Hindlimb muscle (tissue), 1 donor: ENCODE results near the gene TRAF7. TPM values are rescaled to one million over a fixed set of nuclear protein-coding genes. Genes with fewer than 3 reads are reported as not detected.
"Not testable (repeated sequence)": the region's sequence is repeated elsewhere in the genome, so short reads cannot be mapped to it uniquely, and the experiment has no call there.

Experiments used
- DNase-seq: peaks from one replicate; pipeline ENCODE4 v3.0.0-alpha.2; 2013
- polyA plus RNA-seq: library from polyadenylated mRNA; unstranded; fragments of 120-200 nt; gene quantifications from one replicate; pipeline ENCODE4 v1.2.1, GENCODE V29; 2013; ENCODE audit not compliant: insufficient read length

Gene TRAF7
- polyA plus RNA-seq, 1 donor, result 46.7 TPM

- DNase-seq, result not testable (repeated sequence)
Measured at GRCh38 chr16:2203119-2203688, 47.6 kb downstream of the TRAF7 start.

DNA sequence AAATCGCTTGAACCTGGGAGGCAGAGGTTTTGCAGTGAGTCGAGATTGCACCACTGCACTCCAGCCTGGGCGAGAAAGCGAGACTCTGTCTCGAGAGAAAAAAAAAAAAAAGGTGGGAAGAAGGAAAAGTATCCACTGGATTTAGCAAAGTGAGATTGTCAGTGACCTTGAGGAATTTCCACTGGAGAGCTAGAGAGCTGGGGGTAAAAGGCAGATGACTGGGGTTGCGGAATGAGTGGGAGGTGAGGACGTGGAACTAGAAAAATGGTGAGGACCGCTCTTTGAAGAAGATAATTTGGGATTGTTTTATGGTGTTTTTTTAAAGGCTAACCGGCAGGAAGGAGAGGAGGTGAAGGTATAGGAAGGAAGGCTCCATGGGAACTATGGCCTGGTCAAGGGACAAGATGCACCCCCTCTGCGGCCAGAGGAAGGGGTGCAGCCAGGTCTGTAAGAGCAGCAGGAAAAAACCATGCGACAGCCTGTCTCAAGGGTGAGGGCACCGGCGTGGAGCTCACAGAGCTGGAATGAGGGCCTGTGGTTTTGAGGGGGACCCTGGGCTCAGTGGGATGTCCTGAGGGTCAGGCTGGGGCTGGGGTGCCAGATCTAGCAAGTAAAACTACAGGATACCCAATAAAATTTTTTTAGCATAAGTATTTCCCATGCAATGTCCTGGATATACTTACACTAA lies 49.0 kb downstream of the TRAF7 start:
- no peak for DNase-seq

DNA sequence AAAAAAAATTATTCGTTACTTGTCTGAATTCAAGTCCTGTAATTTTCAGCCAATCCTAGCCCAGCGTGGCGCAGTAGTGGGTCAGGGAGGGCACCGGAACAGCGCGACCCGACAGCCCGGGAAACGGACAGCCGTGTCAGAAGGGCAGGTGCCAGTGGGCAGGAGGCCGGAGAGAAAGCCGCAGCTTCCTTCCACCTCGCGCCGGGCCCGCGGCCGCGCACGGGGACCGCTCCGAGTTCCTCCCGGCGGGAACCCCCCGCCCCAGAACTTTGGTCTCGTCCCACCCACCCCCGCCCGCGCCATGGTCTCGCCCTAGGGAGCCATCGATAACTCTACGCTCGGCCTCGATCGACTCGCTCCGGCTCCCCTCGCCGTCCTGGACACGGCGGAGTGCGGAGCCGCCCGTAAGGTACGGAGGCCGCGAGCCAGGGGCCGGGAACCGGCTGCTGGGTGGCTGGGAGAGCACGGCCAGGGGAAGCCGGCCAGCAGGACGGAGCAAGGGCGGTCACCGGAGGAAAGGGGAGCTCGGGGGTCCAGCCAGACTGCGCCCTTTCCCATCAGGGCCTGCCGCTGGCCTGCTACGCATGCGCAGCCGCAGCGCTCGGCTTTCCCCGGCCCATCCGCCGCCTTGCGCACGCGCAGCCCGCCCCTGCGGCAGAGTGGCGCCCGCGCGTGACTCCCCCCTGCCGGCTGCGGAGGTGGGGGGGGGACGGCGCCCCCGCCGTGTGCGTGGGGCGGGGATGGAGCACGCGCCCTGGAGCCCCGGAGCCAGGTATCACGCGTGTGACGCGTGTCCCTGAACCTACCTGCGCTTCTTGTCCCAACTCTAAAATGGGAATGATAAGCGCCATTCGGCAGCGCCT lies 49.8 kb downstream of the TRAF7 start, which contains the start of gene MLST8:
Gene MLST8, plus strand, starts transcription at position 351 of the 863 bp plus-strand sequence. CDS start 632 bp downstream, outside the sequence.
- peak; percentile 93 for DNase-seq

DNA sequence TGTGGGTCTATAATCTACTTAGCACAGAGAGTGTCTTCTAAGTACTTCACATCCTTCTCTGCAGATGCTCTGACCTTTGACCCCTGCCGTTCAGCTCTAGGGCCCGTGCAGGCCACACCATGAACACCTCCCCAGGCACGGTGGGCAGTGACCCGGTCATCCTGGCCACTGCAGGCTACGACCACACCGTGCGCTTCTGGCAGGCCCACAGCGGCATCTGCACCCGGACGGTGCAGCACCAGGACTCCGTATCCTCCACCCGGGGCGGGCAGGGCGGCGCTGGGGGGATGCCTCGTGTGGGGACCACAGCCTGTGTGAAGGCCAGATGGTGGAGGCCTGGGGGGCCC lies 50.4 kb downstream of the TRAF7 start:
- no peak for DNase-seq

DNA sequence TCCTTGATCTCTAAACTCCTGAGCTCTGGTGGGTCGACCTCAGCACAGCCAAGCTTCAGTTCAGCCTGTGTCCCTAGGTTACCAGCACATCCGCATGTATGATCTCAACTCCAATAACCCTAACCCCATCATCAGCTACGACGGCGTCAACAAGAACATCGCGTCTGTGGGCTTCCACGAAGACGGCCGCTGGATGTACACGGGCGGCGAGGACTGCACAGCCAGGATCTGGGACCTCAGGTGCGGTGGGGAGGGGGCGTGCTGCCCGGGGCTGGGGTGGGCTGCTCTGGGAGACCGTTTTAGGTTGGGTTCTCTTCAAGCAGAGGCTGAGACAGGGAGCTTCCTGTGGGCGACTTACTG lies 50.8 kb downstream of the TRAF7 start:
- no peak for DNase-seq

DNA sequence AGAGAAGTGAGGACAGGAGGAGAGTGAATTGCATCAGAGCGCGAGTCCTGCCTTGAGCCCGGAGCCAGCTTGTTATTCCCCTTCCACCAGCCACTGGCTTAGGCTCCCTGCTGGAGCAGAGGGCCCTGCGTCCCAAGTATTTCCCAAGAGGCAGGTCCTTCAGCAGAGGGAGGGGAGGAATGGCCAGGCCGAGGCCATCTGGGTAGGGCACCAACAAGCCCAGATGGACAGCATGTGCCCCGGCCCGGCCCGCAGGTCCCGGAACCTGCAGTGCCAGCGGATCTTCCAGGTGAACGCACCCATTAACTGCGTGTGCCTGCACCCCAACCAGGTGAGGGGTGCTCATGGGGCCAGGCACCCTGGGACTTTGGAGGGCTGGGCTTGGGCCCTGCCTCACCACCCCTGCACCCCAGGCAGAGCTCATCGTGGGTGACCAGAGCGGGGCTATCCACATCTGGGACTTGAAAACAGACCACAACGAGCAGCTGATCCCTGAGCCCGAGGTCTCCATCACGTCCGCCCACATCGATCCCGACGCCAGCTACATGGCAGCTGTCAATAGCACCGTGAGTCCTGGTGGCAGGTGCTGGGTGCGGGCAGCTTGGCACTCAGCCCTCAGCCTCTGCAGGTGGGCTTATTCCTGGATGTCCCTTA lies 51.3 kb downstream of the TRAF7 start:
- no peak for DNase-seq

GRCh38 chr16:2207872-2208271 lies 52.3 kb downstream of the TRAF7 start:
- no peak for DNase-seq

- DNase-seq, result no peak
Measured at GRCh38 chr16:2208308-2208707, 52.7 kb downstream of the TRAF7 start.

DNA sequence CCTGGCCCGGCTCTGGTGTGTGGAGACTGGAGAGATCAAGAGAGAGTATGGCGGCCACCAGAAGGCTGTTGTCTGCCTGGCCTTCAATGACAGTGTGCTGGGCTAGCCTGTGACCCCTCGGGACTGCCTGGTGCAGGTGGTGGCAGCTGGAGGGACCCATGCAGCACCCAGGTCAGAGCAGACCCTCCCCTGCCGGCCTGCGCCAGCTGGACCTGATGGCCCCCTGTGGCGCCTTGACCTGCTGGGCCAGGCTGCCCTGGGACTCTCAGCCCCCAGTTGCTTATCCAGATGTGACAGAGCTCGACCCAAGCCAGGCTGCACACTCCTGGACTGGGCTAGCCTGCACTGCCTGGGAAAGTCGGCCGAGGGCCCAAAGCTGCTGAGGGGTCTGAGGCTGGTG lies 53.2 kb downstream of the TRAF7 start:
- no peak for DNase-seq

DNA sequence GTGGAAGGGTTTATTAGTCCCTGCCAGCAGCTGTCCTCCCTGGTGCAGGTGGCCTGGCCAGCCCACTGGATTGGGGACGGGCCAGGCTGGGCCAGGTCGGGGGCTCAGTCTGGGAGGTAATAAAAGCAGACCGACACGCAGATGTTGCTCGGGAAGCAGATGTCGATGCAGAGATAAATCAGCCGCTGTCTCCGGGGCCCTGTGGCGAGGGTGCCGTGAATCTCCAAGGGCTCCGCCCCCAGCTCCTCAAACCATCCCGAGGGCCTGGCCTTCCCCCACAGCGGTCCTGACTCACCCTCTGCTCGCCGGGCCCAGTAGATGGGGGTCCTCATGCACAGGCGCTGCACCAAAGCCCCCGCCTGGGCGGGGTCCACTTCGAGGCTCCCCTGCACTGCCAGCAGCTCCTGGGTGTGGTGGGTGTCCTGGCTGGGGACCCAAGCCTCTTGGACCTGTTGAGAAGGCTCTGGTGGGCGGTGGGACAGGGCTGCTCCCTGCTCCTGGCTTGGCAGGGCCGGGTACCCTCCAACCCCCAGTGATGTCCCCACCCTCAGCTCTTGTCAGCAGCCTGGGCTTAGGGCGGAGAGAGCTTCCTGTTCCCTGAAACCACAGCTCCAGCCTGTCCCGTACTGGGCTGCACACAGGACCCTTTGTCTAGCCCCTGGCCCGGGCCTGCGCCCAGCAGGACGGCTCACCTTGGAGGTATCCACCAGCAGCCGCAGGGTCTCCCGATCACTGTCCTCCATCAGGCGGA lies 53.9 kb downstream of the TRAF7 start:
- no peak for DNase-seq

- DNase-seq, result no peak
Measured at GRCh38 chr16:2210009-2210332, 54.4 kb downstream of the TRAF7 start.

- no peak for DNase-seq
Measured at GRCh38 chr16:2210386-2211365, 55.1 kb downstream of the TRAF7 start, which contains the start of gene BRICD5. Gene BRICD5 (minus strand): TSS chr16:2210863. CDS start chr16:2210833, 30 bp downstream.

DNA sequence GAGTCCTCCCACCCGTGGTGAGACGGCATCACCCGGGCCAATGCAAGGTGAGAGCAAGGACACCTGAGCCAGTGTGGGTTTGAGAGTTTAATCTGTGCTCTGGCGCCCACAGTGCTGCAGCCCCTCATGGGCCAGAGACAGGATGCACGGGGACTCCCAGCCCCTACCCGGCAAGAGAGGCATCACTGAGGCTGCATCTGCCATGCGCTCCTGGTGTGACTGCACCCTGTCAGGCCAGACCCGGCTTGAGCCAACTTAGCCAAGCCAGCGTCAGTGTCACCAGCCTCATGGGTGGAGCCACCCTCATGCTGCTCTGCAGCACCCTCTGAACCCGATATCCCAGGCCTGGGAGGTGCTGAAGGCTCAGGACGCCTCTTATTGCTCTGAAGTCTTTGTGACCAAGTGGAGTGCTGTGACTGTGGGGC lies 56.4 kb downstream of the TRAF7 start:
- DNase-seq, result no peak

- DNase-seq, result no peak
Measured at GRCh38 chr16:2212362-2213324, 57.1 kb downstream of the TRAF7 start.

- no peak for DNase-seq
Measured at GRCh38 chr16:2213817-2214718, 58.5 kb downstream of the TRAF7 start.

DNA sequence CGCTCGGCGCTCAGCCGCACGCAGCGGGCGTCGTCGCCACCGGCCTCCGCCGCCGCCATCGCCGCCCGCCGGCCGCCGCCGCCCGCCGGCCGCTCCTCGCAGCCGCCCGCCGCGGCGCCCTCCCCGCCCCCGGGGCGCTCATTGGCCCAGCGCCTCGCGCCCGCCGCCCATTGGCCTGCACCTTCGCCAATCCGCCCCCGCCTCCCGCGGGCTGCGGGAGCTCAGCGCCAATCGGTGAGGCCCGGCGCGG lies 59.1 kb downstream of the TRAF7 start, which contains the start of gene PGP:
Gene PGP, minus strand, starts transcription at position 122 of the 250 bp plus-strand sequence. Its CDS starts 63 bp downstream, at position 59.
- DNase-seq, result no peak

DNA sequence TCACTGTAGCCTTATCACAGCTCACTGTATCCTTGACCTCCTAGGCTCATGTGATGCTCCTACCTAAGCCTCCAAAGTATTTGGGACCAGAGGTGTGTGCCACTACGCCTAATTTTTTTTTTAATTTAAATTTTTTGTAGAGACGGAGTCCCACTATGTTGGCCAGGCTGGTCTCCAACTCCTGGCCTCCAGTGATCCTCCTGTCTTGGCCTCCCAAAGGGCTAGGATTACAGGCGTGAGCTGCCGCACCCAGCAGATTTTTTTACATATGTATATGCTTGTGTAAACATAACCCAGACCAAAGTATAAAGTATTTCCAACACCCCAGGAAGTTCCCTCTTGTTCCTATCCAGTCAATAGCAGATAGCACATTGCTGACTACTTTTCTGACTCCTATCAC lies 60.7 kb downstream of the TRAF7 start:
- DNase-seq, result no peak

- peak; percentile 99 for DNase-seq
Measured at GRCh38 chr16:2223221-2223941, 67.8 kb downstream of the TRAF7 start, which contains the start of gene E4F1. Gene E4F1 (plus strand): TSS chr16:2223591. CDS start chr16:2223614, 23 bp downstream.
